Karpas-422 (cell line): Measurements from ENCODE around the gene TRIM49. TPM values are rescaled to one million over a fixed set of nuclear protein-coding genes. Genes with fewer than 3 reads are reported as not detected.
"Not testable (repeated sequence)": the region's sequence is repeated elsewhere in the genome, so short reads cannot be mapped to it uniquely, and the experiment has no call there.

Experiments used
- DNase-seq: peaks from one replicate; pipeline ENCODE4 v3.0.0-alpha.2; 2015
- H2AFZ ChIP-seq: fragments of 200-600 bp; sonication (generic); 2 replicates; pipeline ENCODE4 v1.6.1; 2014; ENCODE audit warnings: antibody characterized with exemption, low read length, mixed read lengths
- H3K27ac ChIP-seq: fragments of 200-600 bp; sonication (generic); 2 replicates; pipeline ENCODE4 v1.5.1; 2014; ENCODE audit warnings: mild to moderate bottlenecking, low read length, moderate library complexity
- H3K27me3 ChIP-seq: fragments of 200-600 bp; sonication (generic); 2 replicates; pipeline ENCODE4 v1.6.1; 2014; ENCODE audit warnings: low read length, mixed read lengths
- H3K36me3 ChIP-seq: fragments of 200-600 bp; sonication (generic); 2 replicates; pipeline ENCODE4 v1.6.1; 2014; ENCODE audit warnings: low read length, mixed read lengths; ENCODE audit not compliant: insufficient read depth
- H3K4me1 ChIP-seq: fragments of 200-600 bp; sonication (generic); 2 replicates; pipeline ENCODE4 v1.6.1; 2014; ENCODE audit warnings: mild to moderate bottlenecking, low read length, mixed read lengths
- H3K4me2 ChIP-seq: fragments of 200-600 bp; sonication (generic); 2 replicates; pipeline ENCODE4 v1.6.1; 2014; ENCODE audit warnings: low read length, low read depth, mild to moderate bottlenecking; ENCODE audit not compliant: poor library complexity, severe bottlenecking
- H3K4me3 ChIP-seq: fragments of 200-600 bp; sonication (generic); 2 replicates; pipeline ENCODE4 v1.5.1; 2014; ENCODE audit warnings: mild to moderate bottlenecking, antibody characterized with exemption, low read length, mixed read lengths
- H3K79me2 ChIP-seq: fragments of 200-600 bp; sonication (generic); 2 replicates; pipeline ENCODE4 v1.6.1; 2014; ENCODE audit warnings: mild to moderate bottlenecking, low read length, mixed read lengths
- H3K9ac ChIP-seq: fragments of 200-600 bp; sonication (generic); 2 replicates; pipeline ENCODE4 v1.6.0; 2014; ENCODE audit warnings: low read length
- H3K9me2 ChIP-seq: fragments of 200-600 bp; sonication (generic), shearing (Covaris generic); replicated peaks from 2 replicates; pipeline ENCODE4 v1.6.0; 2014; ENCODE audit warnings: mild to moderate bottlenecking, low read length, moderate library complexity; ENCODE audit not compliant: insufficient read depth
- H3K9me3 ChIP-seq: fragments of 300-700, 200-600 bp; sonication (generic); 2 replicates; pipeline ENCODE4 v1.6.1; 2014; ENCODE audit warnings: low read length, mixed read lengths
- H4K20me1 ChIP-seq: fragments of 200-600 bp; sonication (generic); 2 replicates; pipeline ENCODE4 v1.6.1; 2014; ENCODE audit warnings: mild to moderate bottlenecking, antibody characterized with exemption, low read length, low read depth; ENCODE audit not compliant: insufficient read depth
- total RNA-seq: library from RNA; depleted of rRNA; stranded (reverse); fragments of >200 nt; shearing (Covaris generic); gene quantifications from 2 replicates; pipeline ENCODE4 v1.2.3, GENCODE V29; 2014; ENCODE audit warnings: low replicate concordance; rRNA removed

The TRIM49 gene
- total RNA-seq: not detected in 2 replicates

- not testable (repeated sequence) for H4K20me1 ChIP-seq, DNase-seq, H3K79me2 ChIP-seq, H3K9me3 ChIP-seq, H3K9ac ChIP-seq, H3K9me2 ChIP-seq, H3K4me1 ChIP-seq, H3K27me3 ChIP-seq, H2AFZ ChIP-seq, H3K36me3 ChIP-seq, H3K27ac ChIP-seq, H3K4me2 ChIP-seq, H3K4me3 ChIP-seq
Measured at GRCh38 chr11:89808475-89808874, at the start of gene TRIM49. Gene TRIM49 (minus strand): TSS chr11:89808575. CDS start chr11:89804469, 4,106 bp downstream.

- not testable (repeated sequence) for H4K20me1 ChIP-seq, H2AFZ ChIP-seq
Measured at GRCh38 chr11:89826694-89827093, 18.3 kb upstream of the TRIM49 start.

GRCh38 chr11:89820008-89820407 lies 11.6 kb upstream of the TRIM49 start:
- H2AFZ ChIP-seq, H4K20me1 ChIP-seq, H3K9me3 ChIP-seq, H3K4me3 ChIP-seq, DNase-seq, H3K79me2 ChIP-seq, H3K36me3 ChIP-seq, H3K9me2 ChIP-seq, H3K27ac ChIP-seq, H3K4me1 ChIP-seq, H3K9ac ChIP-seq, H3K4me2 ChIP-seq, H3K27me3 ChIP-seq: not testable (repeated sequence)

More at GRCh38 chr11:89826694-89827093, 18.3 kb upstream of the TRIM49 start:
- not testable (repeated sequence) for H3K27ac ChIP-seq, H3K36me3 ChIP-seq, H3K4me1 ChIP-seq, H3K27me3 ChIP-seq, H3K4me3 ChIP-seq, H3K9ac ChIP-seq, H3K9me2 ChIP-seq, H3K9me3 ChIP-seq, H3K4me2 ChIP-seq, H3K79me2 ChIP-seq, DNase-seq

GRCh38 chr11:89813535-89813934 lies 5.2 kb upstream of the TRIM49 start:
- H3K9me3 ChIP-seq, H3K4me1 ChIP-seq, H3K4me2 ChIP-seq, H3K9me2 ChIP-seq, H3K4me3 ChIP-seq, H3K36me3 ChIP-seq, H3K9ac ChIP-seq, H4K20me1 ChIP-seq, H3K79me2 ChIP-seq, H3K27ac ChIP-seq, H2AFZ ChIP-seq, H3K27me3 ChIP-seq: not testable (repeated sequence)
- DNase-seq: peak; percentile 29

GRCh38 chr11:89787506-89788063 lies 20.8 kb downstream of the TRIM49 start:
- not testable (repeated sequence) for DNase-seq

GRCh38 chr11:89785726-89786125 lies 22.6 kb downstream of the TRIM49 start:
- not testable (repeated sequence) for H3K27me3 ChIP-seq, H3K9ac ChIP-seq, H3K4me2 ChIP-seq, H2AFZ ChIP-seq, H3K9me3 ChIP-seq, H3K9me2 ChIP-seq, H4K20me1 ChIP-seq, H3K4me3 ChIP-seq, H3K79me2 ChIP-seq, DNase-seq, H3K36me3 ChIP-seq, H3K27ac ChIP-seq, H3K4me1 ChIP-seq

More at GRCh38 chr11:89787506-89788063, 20.8 kb downstream of the TRIM49 start:
- not testable (repeated sequence) for H2AFZ ChIP-seq, H3K79me2 ChIP-seq, H3K4me2 ChIP-seq, H3K27ac ChIP-seq, H4K20me1 ChIP-seq, H3K9ac ChIP-seq, H3K36me3 ChIP-seq, H3K27me3 ChIP-seq, H3K4me1 ChIP-seq, H3K9me3 ChIP-seq, H3K9me2 ChIP-seq, H3K4me3 ChIP-seq

GRCh38 chr11:89750822-89751221 lies 57.6 kb downstream of the TRIM49 start:
- not testable (repeated sequence) for H3K9me2 ChIP-seq, H3K79me2 ChIP-seq, H3K27ac ChIP-seq, H2AFZ ChIP-seq, H3K4me1 ChIP-seq, H3K27me3 ChIP-seq, H3K9ac ChIP-seq, H3K36me3 ChIP-seq, DNase-seq, H3K4me3 ChIP-seq, H3K4me2 ChIP-seq, H3K9me3 ChIP-seq, H4K20me1 ChIP-seq
